Esophagus mucosa (tissue), 1 donor: ENCODE results near the gene BRSK1. TPM values are rescaled to one million over a fixed set of nuclear protein-coding genes. Genes with fewer than 3 reads are reported as not detected.
A peak's percentile ranks its signal among the peaks of the same experiment; 100 is the strongest.

ENCODE experiments used
- ATAC-seq: fragments of 200-7000 bp; cut with Tn5 transposase; one replicate; pipeline ENCODE4 v1.9.1; 2020
- total RNA-seq: library from RNA; stranded (reverse); gene quantifications from one replicate; pipeline ENCODE4 v1.2.4, GENCODE V29; 2023
- donor health status: DM: yes; HTN: yes; CAD: no.

Gene BRSK1
- 0.28 TPM for total RNA-seq

- no peak for ATAC-seq
These were observed at the start of gene BRSK1 for GRCh38 chr19:55283548-55284377. Gene BRSK1, plus strand, starts transcription at chr19:55283997. Its CDS starts 446 bp downstream, at chr19:55284443.

GRCh38 chr19:55238030-55238429 is 45.8 kb upstream of the BRSK1 start:
- ATAC-seq: no peak

GRCh38 chr19:55239004-55239403 is 44.8 kb upstream of the BRSK1 start:
- no peak for ATAC-seq

- no peak for ATAC-seq
These were observed 43.1 kb upstream of the BRSK1 start for GRCh38 chr19:55240713-55241020.

GRCh38 chr19:55241143-55241934 is 42.5 kb upstream of the BRSK1 start:
- no peak for ATAC-seq

GRCh38 chr19:55241935-55242464 is 41.8 kb upstream of the BRSK1 start:
- ATAC-seq: no peak

- no peak for ATAC-seq
These were observed 41.3 kb upstream of the BRSK1 start for GRCh38 chr19:55242517-55242916.

- no peak for ATAC-seq
These were observed 39.7 kb upstream of the BRSK1 start for GRCh38 chr19:55244004-55244680.

- ATAC-seq: no peak
These were observed 38.4 kb upstream of the BRSK1 start for GRCh38 chr19:55245236-55245904.

GRCh38 chr19:55246462-55247451 is 37.0 kb upstream of the BRSK1 start:
- ATAC-seq: no peak

- peak; percentile 43 for ATAC-seq
These were observed 36.1 kb upstream of the BRSK1 start for GRCh38 chr19:55247621-55248099.

GRCh38 chr19:55248166-55248675 is 35.6 kb upstream of the BRSK1 start:
- no peak for ATAC-seq

GRCh38 chr19:55248704-55249103 is 35.1 kb upstream of the BRSK1 start:
- no peak for ATAC-seq

GRCh38 chr19:55249841-55250240 is 34.0 kb upstream of the BRSK1 start:
- no peak for ATAC-seq

GRCh38 chr19:55250262-55251036 is 33.3 kb upstream of the BRSK1 start:
- no peak for ATAC-seq

- peak; percentile 59 for ATAC-seq
These were observed 32.3 kb upstream of the BRSK1 start for GRCh38 chr19:55251341-55252081.

GRCh38 chr19:55252760-55253663 is 30.8 kb upstream of the BRSK1 start:
- ATAC-seq: no peak
